Natural killer cell (primary cell): Measurements from ENCODE around the gene TM2D3. TPM values are rescaled to one million over a fixed set of nuclear protein-coding genes. Genes with fewer than 3 reads are reported as not detected.

Experiments used
- ATAC-seq, 3 donors: fragments of 150-1000 bp in 2 of 3; fragments of 200-7000 bp in 1 of 3; cut with Tn5 transposase; 1 replicate in 1 of 3; 2 replicates in 2 of 3; pipeline ENCODE4 v1.10.0; 2021; ENCODE audit warnings: mild to moderate bottlenecking in 2 of 3, moderate library complexity in 2 of 3
- DNase-seq, 2 donors: peaks; one replicate each; pipeline versions ENCODE4 v3.0.0 to v3.0.0-alpha.2; 2013 to 2021; ENCODE audit warnings: mixed read lengths in 1 of 2
- H3K27ac ChIP-seq: one replicate; pipeline ENCODE4 v1.5.1; 2013; ENCODE audit warnings: mild to moderate bottlenecking, low read length
- H3K27me3 ChIP-seq: one replicate; pipeline ENCODE4 v1.6.1; 2013; ENCODE audit warnings: low read length; ENCODE audit not compliant: control insufficient read depth, insufficient read depth
- H3K36me3 ChIP-seq: one replicate; pipeline ENCODE4 v1.6.1; 2013; ENCODE audit warnings: low read length; ENCODE audit not compliant: control insufficient read depth, insufficient read depth
- H3K4me1 ChIP-seq: one replicate; pipeline ENCODE4 v1.6.1; 2013; ENCODE audit warnings: low read length; ENCODE audit not compliant: control insufficient read depth, insufficient read depth
- H3K4me3 ChIP-seq: one replicate; pipeline ENCODE4 v1.5.1; 2013; ENCODE audit warnings: low read length
- H3K9me3 ChIP-seq: one replicate; pipeline ENCODE4 v1.6.1; 2013; ENCODE audit warnings: low read length; ENCODE audit not compliant: control insufficient read depth, insufficient read depth
- H3K27ac Mint-ChIP-seq, 2 donors: one replicate each; pipeline ENCODE4 v1.8.0; 2022; ENCODE audit warnings: mild to moderate bottlenecking in 2 of 2, mixed read lengths in 2 of 2, moderate library complexity in 1 of 2
- H3K27me3 Mint-ChIP-seq, 2 donors: one replicate each; pipeline ENCODE4 v1.8.0; 2022; ENCODE audit warnings: low read depth in 2 of 2, mixed read lengths in 2 of 2
- H3K36me3 Mint-ChIP-seq: one replicate; pipeline ENCODE4 v1.8.0; 2022; ENCODE audit warnings: mixed read lengths
- H3K4me1 Mint-ChIP-seq, 2 donors: one replicate each; pipeline ENCODE4 v1.8.0; 2022; ENCODE audit warnings: mixed read lengths in 2 of 2
- H3K4me3 Mint-ChIP-seq: one replicate; pipeline ENCODE4 v1.8.0; 2022; ENCODE audit warnings: mild to moderate bottlenecking, moderate library complexity, mixed read lengths
- H3K9me3 Mint-ChIP-seq, 2 donors: one replicate each; pipeline ENCODE4 v1.8.0; 2022; ENCODE audit warnings: mixed read lengths in 2 of 2
- CTCF ChIP-seq: fragments of 200-600 bp; IDR thresholded peaks from one replicate; pipeline ENCODE4 v1.8.0; 2022; ENCODE audit warnings: antibody characterized with exemption
- WGBS: methylation state at CpG from one replicate; pipeline ENCODE4 v1.1.7; 2013; ENCODE audit warnings: missing lambda C conversion rate; ENCODE audit not compliant: insufficient coverage; 5-methylcytosine and 5-hydroxymethylcytosine counted together
- intact Hi-C: fragments of 100-400 bp; cut with micrococcal nuclease; formaldehyde crosslinking; loops from one replicate; pipeline ENCODE4 v1.14.2; 2022
- total RNA-seq, 4 donors: library from RNA; stranded (reverse); fragments of 120-200 nt in 1 of 4; gene quantifications; one replicate each; pipeline versions ENCODE4 v1.2.3 to v1.2.4, GENCODE V29; 2013 to 2022

Gene TM2D3
- total RNA-seq, 3 donors from 2014 or later (not counting 1 experiment from before 2014, with no cell fraction given): 59.4 to 76.4 (median 71.2) TPM

DNA sequence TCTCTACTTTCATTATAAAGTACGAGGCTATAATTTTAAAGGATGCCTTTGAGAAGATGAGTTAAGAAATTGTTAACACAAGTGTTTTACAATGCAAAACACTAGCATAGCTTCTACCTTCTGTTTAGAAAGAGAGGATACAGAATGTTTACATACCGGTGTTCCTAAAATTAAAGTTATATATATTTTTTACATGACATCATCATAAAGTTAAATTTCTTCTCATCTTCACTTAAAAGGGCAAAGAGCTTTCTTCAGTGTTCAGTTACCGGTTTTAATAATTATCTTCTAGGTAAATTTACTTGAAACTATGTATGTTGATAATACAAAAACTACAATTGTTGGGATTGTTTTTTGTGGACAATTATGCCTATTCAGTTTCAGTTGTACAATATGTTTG, 32.7 kb upstream of the TM2D3 start:
- TF ChIP-seq CTCF: no peak
- DNase-seq (no peak), ATAC-seq (no peak)
- H3K4me3 Mint-ChIP-seq: no peak overlapping the region
- peaks cover 25% of the 10 kb centered on the region for H3K36me3 Mint-ChIP-seq
- H3K4me1 Mint-ChIP-seq: peaks cover 0 to 4% of the 10 kb centered on the region in 2 donors
- Histone ChIP-seq H3K4me1 (no peaks in the 10 kb centered on the region), H3K27me3 (no peaks in the 10 kb centered on the region), H3K36me3 (peaks cover 58% of the 10 kb centered on the region), H3K4me3 (no peak overlapping the region), H3K27ac (no peak overlapping the region), H3K9me3 (no peaks in the 10 kb centered on the region)
- no CpG with 5 or more reads among the region's 3 CpGs for WGBS
- intact Hi-C loops: no loop called here
- no peak overlapping the region for H3K27ac Mint-ChIP-seq
- H3K27me3 Mint-ChIP-seq: no peaks in the 10 kb centered on the region
- no peaks in the 10 kb centered on the region for H3K9me3 Mint-ChIP-seq

- no peaks in the 10 kb centered on the region for H3K9me3 Mint-ChIP-seq
- H3K36me3 Mint-ChIP-seq: peaks cover 29% of the 10 kb centered on the region
Observed at GRCh38 chr15:101684384-101684783, 32.2 kb upstream of the TM2D3 start.

GRCh38 chr15:101679806-101680205, 27.6 kb upstream of the TM2D3 start:
- no peaks in the 10 kb centered on the region for H3K27me3 Mint-ChIP-seq
- H3K4me3 Mint-ChIP-seq: no peak overlapping the region
- no peaks in the 10 kb centered on the region for H3K4me1 ChIP-seq
- H3K4me3 ChIP-seq: no peak overlapping the region
- no peak overlapping the region for H3K27ac ChIP-seq
- intact Hi-C loops: no loop called here
- H3K9me3 ChIP-seq: no peaks in the 10 kb centered on the region
- no peak for DNase-seq
- H3K27ac Mint-ChIP-seq: no peak overlapping the region
- H3K36me3 ChIP-seq: peaks cover 35% of the 10 kb centered on the region
- 100% methylated on average over 2 of the region's 2 CpGs for WGBS
- peaks cover 33% of the 10 kb centered on the region for H3K36me3 Mint-ChIP-seq
- no peak for ATAC-seq
- H3K9me3 Mint-ChIP-seq: no peaks in the 10 kb centered on the region
- no peaks in the 10 kb centered on the region for H3K4me1 Mint-ChIP-seq
- TF ChIP-seq CTCF: no peak
- H3K27me3 ChIP-seq: no peaks in the 10 kb centered on the region

More at GRCh38 chr15:101684384-101684783, 32.2 kb upstream of the TM2D3 start:
- H3K27me3 ChIP-seq: no peaks in the 10 kb centered on the region
- intact Hi-C loops: no loop called here
- no peaks in the 10 kb centered on the region for H3K4me1 ChIP-seq
- peaks cover 58% of the 10 kb centered on the region for H3K36me3 ChIP-seq
- no peak overlapping the region for H3K27ac Mint-ChIP-seq
- 87% methylated on average over 1 of the region's 1 CpG for WGBS
- ATAC-seq (no peak), DNase-seq (no peak)
- H3K4me3 ChIP-seq: no peak overlapping the region
- no peaks in the 10 kb centered on the region for H3K27me3 Mint-ChIP-seq
- TF ChIP-seq CTCF: no peak
- H3K4me3 Mint-ChIP-seq: no peak overlapping the region
- H3K4me1 Mint-ChIP-seq: peaks cover 0 to 4% of the 10 kb centered on the region in 2 donors
- no peaks in the 10 kb centered on the region for H3K9me3 ChIP-seq
- H3K27ac ChIP-seq: no peak overlapping the region

- Histone ChIP-seq H3K4me1 (no peaks in the 10 kb centered on the region), H3K27ac (no peak overlapping the region), H3K27me3 (no peaks in the 10 kb centered on the region), H3K4me3 (no peak overlapping the region), H3K36me3 (peaks cover 36% of the 10 kb centered on the region), H3K9me3 (no peaks in the 10 kb centered on the region)
- no peaks in the 10 kb centered on the region for H3K4me1 Mint-ChIP-seq
- ATAC-seq (no peak), DNase-seq (no peak)
- intact Hi-C loops: no loop called here
- 100% methylated on average over 3 of the region's 4 CpGs for WGBS
- TF ChIP-seq CTCF: no peak
- no peaks in the 10 kb centered on the region for H3K27me3 Mint-ChIP-seq
- no peaks in the 10 kb centered on the region for H3K9me3 Mint-ChIP-seq
- H3K4me3 Mint-ChIP-seq: no peak overlapping the region
- H3K27ac Mint-ChIP-seq: no peak overlapping the region
- H3K36me3 Mint-ChIP-seq: peaks cover 10% of the 10 kb centered on the region
Observed at GRCh38 chr15:101676921-101677329, 24.7 kb upstream of the TM2D3 start.
